ENCODE measurements around the gene TSSK2. TPM values are rescaled to one million over a fixed set of nuclear protein-coding genes. Genes with fewer than 3 reads are reported as not detected.

TSSK2 gene
- polyA plus RNA-seq, 1 donor, result not detected

DNA sequence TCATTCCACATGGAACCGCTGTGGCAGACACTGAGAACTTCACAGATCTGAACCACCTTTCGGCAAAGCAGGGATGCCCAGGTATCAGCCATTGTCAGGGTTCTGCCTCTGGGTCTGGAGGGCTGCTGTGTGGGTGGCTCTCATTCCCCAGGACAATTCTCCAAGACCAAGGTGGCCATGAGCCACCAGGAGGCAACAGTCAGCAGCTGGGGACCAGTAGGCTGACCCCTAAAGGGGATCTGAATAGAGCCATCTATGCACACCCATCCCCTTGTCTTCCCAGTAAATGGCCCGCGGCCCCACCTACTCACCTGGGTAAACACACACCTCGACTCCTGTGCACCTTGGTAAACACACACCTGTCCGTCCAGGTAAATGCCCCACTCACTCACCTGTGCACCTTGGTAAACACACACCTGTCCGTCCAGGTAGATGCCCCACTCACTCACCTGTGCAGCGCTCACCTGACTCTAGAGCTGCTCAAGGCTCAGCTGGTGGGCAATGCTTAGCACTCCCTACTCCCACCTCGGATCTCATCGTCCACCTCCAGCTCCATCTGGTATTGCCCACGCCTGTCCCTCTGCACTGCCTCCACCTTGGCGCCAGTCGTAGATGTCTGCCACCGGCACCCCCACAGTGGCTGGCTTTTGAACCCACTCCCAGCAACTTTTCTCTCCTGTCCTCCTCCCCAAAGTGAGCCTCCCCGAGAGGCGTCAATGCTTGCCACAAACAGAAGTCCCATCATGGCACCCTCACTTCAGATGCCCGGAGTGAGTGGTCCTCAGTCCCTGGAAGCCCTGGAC lies 37.2 kb downstream of the TSSK2 start:
- no peak for DNase-seq

DNA sequence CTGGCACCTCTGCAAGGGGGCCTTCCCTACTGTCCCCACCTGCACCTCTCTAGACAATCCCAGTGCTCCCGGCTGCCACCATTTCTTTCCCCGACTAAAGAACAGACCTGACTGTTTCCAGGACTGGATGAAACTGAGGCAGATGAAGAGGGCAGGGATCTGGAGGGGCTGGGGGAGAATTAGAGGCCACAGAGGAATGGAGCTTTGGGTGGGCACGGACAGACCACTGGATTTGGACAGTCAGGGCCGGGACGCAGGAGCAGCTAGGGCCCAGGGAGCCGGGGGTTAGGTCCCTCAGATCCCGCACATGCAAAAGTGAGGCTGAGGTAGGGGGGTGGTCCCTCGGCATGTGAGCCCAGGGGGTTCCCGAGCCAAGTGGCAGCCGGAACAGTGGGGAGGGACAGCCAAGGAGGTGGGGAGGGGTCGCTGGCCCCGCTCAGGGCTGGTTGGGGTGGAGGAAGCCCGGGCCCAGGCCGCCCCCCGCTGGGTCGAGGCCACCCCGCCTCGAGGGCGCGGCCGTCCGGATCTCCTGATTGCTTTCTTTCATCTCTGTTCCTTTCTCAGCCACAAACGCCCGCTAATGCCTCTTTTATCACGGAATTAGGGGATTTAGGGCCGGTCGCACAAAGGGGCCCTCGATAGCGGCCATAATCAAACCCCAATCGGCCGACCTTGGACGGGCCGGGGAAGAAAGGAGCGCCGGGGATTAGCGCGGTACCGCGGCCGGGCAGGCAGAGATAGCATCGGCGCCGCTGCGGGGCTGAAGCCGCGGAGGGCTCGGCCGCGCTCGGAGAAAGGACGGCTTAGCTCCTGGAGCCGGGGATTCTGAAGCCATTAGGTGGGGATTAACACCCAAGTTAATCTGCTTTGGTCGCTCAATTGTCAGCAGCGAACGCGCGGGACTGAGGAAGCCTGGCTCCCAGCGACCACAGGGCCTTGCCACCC lies 38.2 kb downstream of the TSSK2 start:
- DNase-seq, result no peak

DNA sequence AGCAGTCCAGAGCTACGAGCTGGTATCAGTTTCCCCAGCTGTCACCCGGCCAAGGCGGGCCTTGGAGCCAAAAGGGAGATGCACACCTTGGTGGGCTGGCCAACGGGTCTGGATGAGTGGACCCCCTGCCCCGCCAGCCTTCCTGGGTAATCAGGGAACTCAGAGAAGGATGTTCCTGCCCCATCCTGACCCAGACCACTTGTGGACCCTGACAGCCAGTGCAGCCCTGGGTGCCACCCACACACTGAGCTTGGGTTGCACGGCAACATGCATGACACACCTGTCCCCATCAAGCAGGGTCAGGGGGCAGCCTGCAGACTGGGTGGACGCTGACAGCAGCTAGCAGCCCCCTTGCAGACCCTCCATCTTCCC lies 38.8 kb downstream of the TSSK2 start:
- no peak for DNase-seq

DNA sequence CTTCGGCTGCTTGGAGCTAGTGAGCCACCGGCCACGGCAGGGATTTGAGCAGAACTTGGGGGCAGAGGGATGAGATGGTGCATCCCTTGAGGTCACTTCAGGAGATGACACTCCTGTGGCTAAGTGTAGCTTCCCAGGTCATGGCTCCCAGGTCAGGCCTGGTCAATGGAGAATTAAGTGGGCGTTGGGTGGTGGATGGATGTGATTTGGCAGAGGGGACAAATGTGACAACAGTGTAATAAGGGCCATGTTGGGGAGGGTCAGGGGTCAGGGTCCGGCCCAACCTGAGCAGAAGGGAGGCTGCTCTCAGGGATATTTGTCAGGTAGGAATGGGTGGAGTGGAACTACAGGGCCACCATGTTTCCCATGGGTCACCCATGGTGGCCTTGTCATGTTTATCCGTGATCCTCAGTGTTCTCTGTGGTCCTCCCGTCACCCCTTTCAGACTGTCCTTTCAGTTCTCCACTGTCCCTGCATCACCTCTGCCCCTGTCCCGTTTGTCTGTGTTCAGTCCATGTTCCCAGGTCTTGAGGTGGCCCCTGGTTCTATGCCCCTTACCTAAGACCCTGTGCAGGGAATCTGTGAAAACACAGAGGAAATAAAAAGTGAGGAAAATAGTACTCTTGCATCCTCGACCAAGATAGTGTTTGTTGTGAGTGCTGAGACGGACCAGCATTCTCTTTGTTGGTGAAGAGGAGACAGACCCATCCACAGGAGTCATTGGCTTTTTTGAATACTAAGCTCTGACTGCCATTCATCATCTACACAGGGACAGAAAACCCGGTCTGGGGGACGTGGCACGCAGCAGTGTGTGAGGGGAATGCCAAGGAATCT lies 41.3 kb downstream of the TSSK2 start:
- no peak for DNase-seq

DNA sequence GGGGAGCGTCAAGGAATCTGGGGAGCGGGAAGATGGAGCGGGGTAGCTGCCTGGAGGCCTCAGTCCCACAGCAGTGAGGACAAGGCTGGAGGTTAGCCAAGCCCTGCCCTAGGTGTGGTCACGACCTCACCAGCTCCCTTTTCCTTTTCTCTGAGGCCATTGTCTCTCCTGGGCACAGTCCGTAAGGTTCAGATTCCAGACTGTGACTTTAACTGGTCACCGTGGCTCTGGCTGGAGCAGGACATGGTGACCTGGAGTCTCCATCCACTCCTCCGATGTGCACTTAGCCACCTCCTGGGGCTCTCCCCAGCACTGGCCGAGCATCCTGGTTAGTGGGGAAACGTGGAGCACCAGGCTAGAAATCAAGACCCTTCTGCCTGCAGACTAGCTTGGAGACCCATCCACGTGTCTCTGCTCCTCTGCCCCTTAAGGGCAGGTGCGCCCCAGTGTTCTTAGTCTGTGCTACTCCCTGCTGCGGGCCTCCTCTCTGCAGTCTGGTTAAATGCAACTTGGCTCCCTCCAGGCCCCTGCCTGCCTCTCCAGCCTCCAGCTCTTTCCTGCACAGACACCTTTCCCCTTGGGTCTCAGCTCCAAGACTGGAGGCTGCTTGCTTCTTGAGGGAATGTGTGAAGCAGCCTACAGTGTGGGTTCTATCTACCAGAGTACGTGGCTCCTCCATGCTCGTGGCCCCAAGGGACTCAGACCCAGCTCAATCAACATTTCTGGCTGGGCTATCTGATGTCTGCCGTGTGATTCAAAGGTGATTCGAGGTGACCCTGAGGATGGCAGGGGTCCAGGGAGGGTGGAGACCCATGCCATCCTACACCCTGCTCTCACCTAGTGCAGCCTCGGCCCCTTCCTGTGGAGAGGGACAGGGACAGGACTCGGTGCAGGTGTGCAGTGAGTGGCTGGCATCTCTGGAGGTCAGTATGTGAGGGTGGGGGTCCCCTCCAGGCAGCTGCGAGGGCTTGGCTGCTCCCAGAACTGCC lies 42.2 kb downstream of the TSSK2 start:
- no peak for DNase-seq

DNA sequence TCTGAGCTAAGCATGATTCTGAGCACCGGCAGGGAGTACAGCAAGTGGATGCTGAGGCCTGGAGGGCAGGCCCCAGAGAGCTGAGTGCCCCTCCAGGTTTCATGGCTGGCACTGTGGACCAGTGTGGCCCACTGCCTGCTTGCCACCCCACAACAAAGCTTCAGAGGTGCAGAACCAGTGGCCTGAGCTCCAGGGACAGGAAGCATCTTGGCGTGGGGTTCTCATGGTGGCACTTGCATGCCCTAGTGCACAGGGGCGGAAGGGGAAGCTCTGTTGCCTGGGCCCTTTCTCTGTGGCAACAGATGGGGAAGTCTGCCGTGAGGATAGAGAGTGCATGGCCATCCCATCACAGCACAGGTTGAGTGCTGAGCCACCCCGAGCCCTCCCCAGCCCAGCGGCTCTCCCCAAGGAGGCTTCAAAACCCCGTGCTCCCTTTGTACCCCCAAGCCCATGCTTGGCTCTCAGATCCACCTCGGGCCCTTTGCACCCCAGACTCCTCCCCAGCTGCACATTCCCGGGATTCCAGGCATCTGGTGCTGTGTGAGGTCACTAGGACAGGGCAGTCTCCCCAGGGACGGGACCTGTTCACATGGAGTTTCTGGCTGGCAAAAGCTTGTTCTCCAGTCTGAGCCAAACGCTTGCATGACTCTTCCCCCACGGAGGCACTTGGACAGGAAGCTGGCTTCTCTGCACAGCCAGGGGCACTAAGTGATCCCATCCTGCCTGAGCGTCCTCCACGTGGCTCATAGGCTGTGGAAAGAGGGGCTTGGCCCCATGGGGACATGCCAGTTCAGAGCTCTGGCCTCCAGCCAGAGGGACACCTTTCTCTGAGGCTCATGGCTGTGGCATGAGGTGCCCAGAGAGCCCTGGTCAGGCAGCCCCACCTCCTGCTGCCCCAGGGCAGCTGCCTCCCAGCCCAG lies 43.3 kb downstream of the TSSK2 start:
- DNase-seq, result no peak

DNA sequence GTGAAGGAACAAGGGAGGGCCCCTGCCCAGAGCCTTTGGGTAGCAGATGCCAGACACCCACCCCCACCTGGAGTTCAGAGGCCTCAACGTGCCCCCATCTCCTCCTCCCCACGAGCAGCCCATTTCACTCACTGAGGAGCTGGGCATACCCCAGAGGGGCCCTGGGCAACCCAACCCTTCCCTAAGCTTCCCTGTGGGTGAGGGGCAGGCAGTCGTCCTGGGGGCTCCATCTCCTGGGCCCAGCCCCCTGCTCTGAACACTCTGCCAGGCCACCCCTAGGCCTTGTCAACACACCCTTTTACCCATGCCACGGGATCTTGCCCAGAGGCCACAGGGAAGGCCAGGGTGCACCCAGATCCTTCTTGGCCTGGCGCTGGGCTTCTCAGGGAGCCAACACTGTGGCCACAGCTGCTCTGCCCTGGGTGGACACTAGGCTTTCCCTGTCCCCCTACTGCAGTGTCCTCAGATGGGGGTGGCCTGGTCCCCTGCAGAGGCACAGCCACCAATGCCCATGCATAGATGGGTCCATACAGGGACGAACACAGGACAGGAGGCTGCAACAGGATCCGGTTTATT lies 44.0 kb downstream of the TSSK2 start:
- no peak for DNase-seq

DNA sequence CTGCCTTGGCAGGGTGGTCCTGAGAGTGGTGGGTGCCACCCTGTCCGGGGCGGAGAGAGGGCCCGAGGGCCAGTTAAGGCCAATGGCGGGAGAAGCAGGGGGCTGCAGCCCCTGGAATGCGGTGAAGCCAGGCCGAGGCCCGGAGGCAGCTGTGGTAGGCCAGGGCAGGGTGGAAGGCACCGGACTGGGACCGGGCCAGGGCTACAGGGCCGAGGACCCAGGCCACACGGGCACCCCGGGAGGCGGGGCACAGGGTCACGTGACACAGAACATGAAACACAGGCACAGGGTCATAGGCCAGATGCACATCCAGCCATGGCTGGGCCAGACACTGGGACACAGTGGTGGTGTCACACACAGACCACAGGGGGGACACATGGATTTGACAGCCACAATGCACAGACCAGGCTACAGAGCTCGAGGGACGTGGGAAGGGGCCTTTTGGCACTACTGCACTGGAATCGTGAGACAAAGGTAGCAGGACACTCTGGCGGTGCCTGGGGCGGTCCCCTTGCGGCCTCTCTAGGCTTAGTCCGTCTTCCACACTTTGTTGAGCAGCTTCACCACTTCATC lies 44.6 kb downstream of the TSSK2 start:
- DNase-seq, result no peak

DNA sequence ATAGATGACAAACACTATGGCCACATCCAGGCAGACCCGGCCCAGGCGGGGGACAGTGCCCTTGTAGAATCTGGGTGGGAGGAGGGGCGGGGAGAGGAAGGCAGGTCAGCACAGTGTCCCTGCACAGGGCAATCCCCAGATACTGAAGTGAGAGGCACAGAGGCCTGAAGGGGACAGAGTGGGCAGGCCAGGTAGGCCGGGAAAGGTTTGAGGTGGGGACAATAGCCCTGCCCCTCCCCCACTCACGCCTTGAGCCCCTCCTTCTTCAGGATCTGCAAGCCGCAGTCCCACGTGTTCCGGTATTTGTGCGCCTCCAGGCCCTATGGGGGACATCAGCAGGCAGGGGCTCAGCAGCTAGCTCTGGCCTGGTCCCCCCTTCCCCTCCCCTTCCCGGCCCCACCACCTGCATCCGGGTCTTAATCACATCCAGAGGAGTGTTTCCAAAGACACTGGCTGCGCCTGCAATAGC lies 45.1 kb downstream of the TSSK2 start:
- DNase-seq, result no peak

DNA sequence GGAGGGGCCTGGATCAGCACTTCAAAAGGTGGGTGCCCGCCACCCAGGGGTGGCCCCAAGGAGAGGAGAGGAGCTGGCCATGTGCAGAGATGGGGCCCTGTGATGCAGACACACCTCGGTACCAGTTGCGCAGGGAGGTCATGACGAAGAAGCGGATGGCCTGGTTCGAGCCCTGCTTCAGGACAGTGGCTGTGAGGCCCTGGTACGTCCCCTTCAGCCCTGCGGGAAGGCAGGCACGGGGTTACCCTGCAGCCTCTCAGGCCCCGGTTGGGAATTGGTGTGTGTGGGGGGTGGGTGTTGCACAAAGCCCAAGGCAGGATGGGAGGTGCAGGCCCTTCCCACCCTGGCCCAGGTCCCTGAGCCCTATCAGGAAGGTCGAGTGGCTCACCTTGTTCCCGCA lies 45.6 kb downstream of the TSSK2 start:
- DNase-seq, result no peak

DNA sequence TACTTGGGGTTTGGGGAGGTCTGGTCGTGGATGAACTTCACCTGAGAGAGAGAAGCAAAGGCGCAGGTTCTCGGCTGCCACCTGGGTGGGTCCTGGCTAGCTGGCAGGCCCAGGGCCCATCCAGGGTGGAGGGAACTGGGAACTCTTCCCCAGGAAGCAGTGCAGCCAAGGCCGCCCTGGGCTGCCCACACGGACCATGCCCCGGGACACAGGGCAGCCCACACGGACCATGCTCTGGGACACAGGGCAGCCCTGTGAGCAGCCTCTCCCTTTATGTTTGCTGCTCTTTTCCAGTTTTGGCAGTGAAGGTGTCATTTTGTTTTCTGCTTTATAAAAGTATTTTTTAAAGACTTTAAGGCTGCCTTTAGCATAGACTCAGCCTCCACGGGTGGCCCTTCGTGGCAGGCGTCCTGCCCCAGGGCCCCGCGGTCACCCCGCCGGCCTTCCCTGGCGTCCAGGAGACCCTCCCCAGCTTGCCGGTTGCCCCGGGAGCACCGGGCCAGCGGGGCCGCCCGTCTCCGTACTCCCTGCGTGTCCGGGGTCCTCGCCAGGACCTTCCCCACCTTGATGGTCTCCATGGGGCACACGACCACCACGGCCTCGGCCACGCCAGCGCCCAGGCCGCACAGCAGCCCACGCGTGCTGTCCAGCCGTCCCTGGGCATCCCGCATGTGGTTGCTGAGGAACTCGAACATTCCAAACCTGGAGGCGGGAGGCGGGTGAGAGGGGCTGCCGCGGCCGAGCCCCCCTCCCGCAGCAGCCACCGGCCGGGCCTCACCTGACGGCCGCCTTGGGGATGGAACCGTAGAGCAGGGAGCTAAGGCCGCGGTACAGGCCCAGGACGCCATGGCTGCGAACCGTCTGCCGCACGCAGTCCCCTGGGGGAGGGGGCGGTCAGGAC lies 46.3 kb downstream of the TSSK2 start:
- no peak for DNase-seq

DNA sequence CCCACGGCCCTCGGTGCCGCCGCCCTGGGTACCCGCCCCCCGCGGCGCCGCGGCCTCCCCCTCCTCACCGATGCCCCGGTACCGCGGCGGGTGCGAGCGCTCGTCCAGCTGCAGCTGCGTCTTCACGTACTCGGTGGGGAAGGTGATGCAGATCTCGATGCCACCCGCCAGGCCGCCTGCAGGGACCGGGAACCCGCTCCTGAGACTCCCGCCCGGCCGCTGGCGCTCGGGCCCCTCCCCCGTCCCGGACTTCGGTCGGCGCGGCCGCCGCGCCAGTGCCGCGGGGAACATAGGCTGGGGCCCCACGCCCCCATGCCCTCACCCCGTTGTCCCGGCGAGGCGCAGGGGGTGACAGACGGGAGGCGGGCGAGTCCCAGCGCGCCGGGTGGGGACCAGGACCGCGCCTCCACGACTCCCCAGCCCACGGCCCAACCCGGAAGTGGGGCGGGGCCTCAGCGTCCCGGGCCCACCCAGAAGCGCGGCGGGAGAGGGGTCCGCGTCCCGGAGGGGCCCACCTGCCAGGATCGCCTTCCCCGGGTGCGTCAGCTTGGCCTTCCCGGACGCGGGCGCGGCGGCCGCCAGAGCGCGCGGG lies 47.1 kb downstream of the TSSK2 start:
- no peak for DNase-seq

DNA sequence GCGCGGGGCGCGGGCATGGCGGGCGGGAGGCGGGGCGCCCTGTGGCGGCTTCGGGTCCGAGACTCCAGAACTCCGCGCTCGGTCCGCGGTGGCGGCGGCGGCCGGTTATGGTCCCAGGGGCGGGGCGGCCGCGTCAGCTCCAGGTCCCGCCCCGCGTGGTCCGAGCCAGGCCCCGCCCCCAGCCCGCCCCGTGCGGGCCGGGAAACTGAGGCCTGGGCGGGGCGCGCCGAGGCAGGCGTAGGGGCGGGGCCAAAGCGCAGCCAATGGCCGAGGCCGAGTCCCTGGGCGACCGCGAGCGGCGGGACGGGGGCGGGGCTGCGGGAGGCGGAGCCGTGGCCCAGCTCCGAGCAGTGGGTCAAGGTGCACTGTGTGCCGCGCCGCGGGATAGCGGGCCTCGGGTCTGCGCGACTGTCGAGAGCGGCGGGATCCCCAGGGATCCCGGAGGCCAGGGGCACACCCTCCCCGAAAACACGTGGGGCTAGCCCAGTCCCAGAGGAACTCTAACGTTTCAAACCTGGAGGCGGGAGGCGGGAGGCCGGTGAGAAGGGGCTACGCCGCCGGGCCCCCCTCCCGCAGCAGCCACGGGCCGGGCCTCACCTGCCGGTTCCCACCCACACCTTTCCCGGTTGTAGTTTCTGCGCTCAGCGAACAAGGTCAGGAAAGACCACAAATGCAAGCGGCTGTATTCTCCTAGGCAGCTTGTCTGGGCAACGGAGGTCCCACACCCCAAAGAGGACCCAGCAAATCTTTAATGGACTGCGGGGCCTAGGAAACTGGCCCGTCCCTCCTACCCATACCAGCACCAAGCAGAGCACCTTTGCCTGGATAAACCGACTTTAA lies 47.8 kb downstream of the TSSK2 start, which contains the start of gene SLC25A1:
Gene SLC25A1, minus strand, starts transcription at position 80 of the 840 bp plus-strand sequence. Its CDS starts 63 bp downstream, at position 17.
- peak; percentile 87 for DNase-seq

DNA sequence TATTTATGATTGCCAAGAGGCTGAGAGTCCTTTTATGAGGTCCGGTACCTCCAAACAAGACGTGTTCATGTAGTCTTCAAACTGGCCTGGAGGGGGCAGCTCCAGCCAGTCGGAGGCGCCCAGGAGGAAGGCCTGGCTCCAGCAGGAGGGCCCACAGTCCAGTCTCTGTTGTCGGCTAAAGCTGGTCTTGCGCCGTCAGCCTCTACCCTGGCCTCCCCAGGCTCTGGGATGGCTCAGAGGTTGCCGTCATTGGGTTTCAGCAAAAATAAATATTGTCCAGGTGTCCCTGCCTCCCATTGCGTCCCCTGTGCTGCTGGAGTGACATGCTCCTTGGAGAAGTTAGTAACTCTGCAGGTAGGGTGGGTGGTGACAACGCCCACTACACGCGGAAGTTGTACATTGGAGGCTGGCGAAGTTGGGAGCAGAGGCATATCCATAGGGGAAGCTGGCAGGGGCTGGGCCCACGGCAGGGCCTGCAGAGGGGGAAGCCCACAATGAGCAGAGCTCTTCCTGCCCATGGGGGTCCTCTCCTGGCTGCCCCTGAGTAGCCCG lies 48.5 kb downstream of the TSSK2 start:
- DNase-seq, result peak; percentile 79

DNA sequence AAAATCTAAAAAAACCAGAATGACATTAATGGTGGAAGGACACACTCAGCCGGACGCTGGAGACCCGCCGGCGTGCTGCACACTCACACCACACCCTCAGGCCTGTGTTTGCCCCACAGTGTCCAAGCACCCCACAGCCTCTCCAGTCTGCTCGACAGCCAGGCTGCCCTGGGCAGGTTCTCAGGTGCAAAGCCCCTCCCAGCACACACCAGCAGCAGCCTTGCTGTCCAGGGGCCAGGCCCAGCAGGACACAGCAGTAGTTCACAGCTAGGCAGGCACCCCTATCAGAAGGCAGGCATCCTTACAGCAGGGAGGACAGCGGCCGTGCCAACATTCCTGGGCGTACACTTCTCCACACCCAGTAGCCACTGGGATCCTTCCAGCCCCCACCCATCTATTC lies 49.1 kb downstream of the TSSK2 start:
- no peak for DNase-seq

Data from left kidney (tissue), 2 donors.